22Rv1 (cell line): ENCODE results near the gene ME3.

ENCODE experiments used
- ZFX ChIP-seq: fragments of 450-650 bp; IDR thresholded peaks from 2 replicates; pipeline ENCODE4 v1.6.1; 2017; ENCODE audit warnings: antibody characterized with exemption, borderline replicate concordance
- TF ChIP-seq, protein P1 (sequence below): fragments of 450-650 bp; IDR thresholded peaks from 2 replicates; pipeline ENCODE4 v1.5.1; 2017; ENCODE audit warnings: mild to moderate bottlenecking

DNA sequence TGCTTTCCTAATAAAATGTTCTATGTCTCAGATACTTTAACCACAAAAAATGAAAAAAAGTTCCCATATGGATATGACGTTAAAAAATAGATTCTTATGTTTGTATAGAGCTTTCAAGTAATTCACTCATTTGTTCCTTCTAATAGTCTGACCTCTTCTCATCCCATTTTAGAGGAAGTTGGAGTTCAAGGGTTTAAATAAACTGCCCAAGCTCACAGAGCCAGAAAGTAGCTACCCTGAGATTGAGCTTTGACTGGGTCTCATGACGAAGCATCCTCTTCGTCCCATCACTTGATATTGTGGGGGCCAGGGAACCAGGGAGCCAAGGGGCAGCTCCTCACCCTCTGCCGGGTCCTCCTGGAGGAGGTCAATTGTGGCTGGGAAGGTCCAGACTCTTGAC, 181.4 kb downstream of the ME3 start:
- TF ChIP-seq, protein P1, sequence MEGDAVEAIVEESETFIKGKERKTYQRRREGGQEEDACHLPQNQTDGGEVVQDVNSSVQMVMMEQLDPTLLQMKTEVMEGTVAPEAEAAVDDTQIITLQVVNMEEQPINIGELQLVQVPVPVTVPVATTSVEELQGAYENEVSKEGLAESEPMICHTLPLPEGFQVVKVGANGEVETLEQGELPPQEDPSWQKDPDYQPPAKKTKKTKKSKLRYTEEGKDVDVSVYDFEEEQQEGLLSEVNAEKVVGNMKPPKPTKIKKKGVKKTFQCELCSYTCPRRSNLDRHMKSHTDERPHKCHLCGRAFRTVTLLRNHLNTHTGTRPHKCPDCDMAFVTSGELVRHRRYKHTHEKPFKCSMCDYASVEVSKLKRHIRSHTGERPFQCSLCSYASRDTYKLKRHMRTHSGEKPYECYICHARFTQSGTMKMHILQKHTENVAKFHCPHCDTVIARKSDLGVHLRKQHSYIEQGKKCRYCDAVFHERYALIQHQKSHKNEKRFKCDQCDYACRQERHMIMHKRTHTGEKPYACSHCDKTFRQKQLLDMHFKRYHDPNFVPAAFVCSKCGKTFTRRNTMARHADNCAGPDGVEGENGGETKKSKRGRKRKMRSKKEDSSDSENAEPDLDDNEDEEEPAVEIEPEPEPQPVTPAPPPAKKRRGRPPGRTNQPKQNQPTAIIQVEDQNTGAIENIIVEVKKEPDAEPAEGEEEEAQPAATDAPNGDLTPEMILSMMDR: no peak
- TF ChIP-seq ZFX: no peak
